Thyroid gland (tissue), 4 donors: ENCODE measurements around the gene SCN1B.

Experiments used
- CTCF ChIP-seq, 6 experiments: fragments of 200-600 bp in 3 of 6; fragments of 450-650 bp in 3 of 6; sonication (generic) in 3 of 6; IDR thresholded peaks; one replicate each; pipeline ENCODE4 v1.5.1; 2016 to 2019; ENCODE audit warnings: antibody characterized with exemption in 6 of 6, mild to moderate bottlenecking in 2 of 6, inconsistent platforms in 1 of 6, moderate library complexity in 1 of 6
- POLR2A ChIP-seq, 2 donors: fragments of 450-650 bp; IDR thresholded peaks; one replicate each; pipeline ENCODE4 v1.6.1; 2017; ENCODE audit warnings: antibody characterized with exemption in 2 of 2, mild to moderate bottlenecking in 2 of 2, moderate library complexity in 1 of 2

GRCh38 chr19:35013041-35013819, 17.0 kb upstream of the SCN1B start:
- peak; percentile 83 to 97 (median 88) for TF ChIP-seq CTCF (IDR thresholded peaks at IDR 0.05)
- TF ChIP-seq POLR2A (IDR thresholded peaks at IDR 0.05), result no peak
